Brain microvascular endothelial cell (primary cell): ENCODE results near the gene RRP12.
"Not testable (repeated sequence)": the region's sequence is repeated elsewhere in the genome, so short reads cannot be mapped to it uniquely, and the experiment has no call there.

ENCODE experiments used
- DNase-seq: peaks from one replicate; pipeline ENCODE4 v3.0.0-alpha.2; 2020
- H3K27ac ChIP-seq: fragments of 250-450 bp; sonication (Bioruptor Pico); 2 replicates; pipeline ENCODE4 v1.5.1; 2020; ENCODE audit warnings: mild to moderate bottlenecking, moderate library complexity
- H3K27me3 ChIP-seq: fragments of 250-450 bp; sonication (Bioruptor Pico); replicated peaks from 2 replicates; pipeline ENCODE4 v1.5.1; 2020; ENCODE audit warnings: mild to moderate bottlenecking
- H3K36me3 ChIP-seq: fragments of 250-450 bp; sonication (Bioruptor Pico); replicated peaks from 2 replicates; pipeline ENCODE4 v1.5.1; 2020; ENCODE audit warnings: mild to moderate bottlenecking
- H3K4me3 ChIP-seq: 2 replicates; pipeline ENCODE4 v1.5.1; 2011; ENCODE audit warnings: low read depth, mild to moderate bottlenecking, control low read depth, low read length, moderate library complexity
- in situ Hi-C: cut with HindIII; loops from 2 replicates; pipeline ENCODE4 v1.10.0; 2017; ENCODE audit warnings: low sequenced_read_pairs, low pct_ligation_motif_present
- TF ChIP-seq, protein P1 (sequence below): IDR thresholded peaks from 2 replicates; pipeline ENCODE4 v1.5.1; 2011; ENCODE audit warnings: low read depth, mild to moderate bottlenecking, moderate library complexity, low read length, control low read depth, inconsistent platforms; ENCODE audit errors: missing control alignments

RRP12 gene

DNA sequence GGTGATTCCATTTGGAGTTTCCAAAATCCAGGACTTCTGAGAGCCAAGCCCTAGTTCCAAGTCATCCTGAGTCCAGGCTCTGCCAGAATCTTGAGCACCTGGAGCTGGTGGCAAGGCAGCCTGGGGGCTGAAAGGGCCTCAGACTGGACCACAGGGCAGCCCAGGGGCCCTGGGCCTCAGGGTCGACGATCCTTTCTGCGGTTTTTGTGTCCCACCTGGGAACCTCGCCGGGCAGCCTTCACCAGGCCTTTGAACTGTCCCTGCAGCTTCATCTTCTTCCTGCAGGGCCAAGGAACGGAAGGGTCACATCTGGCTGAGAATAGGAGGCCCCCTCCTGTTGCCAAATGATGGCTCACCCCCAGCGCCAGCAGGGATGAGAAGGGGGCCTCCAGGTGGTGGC, 44.2 kb downstream of the RRP12 start:
- in situ Hi-C loops = no loop called here
- H3K27ac ChIP-seq = no peak overlapping the region
- no peaks in the 10 kb centered on the region for H3K27me3 ChIP-seq
- no peak for DNase-seq
- peaks cover 56% of the 10 kb centered on the region for H3K36me3 ChIP-seq
- TF ChIP-seq, protein P1, sequence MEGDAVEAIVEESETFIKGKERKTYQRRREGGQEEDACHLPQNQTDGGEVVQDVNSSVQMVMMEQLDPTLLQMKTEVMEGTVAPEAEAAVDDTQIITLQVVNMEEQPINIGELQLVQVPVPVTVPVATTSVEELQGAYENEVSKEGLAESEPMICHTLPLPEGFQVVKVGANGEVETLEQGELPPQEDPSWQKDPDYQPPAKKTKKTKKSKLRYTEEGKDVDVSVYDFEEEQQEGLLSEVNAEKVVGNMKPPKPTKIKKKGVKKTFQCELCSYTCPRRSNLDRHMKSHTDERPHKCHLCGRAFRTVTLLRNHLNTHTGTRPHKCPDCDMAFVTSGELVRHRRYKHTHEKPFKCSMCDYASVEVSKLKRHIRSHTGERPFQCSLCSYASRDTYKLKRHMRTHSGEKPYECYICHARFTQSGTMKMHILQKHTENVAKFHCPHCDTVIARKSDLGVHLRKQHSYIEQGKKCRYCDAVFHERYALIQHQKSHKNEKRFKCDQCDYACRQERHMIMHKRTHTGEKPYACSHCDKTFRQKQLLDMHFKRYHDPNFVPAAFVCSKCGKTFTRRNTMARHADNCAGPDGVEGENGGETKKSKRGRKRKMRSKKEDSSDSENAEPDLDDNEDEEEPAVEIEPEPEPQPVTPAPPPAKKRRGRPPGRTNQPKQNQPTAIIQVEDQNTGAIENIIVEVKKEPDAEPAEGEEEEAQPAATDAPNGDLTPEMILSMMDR = no peak
- no peak overlapping the region for H3K4me3 ChIP-seq

DNA sequence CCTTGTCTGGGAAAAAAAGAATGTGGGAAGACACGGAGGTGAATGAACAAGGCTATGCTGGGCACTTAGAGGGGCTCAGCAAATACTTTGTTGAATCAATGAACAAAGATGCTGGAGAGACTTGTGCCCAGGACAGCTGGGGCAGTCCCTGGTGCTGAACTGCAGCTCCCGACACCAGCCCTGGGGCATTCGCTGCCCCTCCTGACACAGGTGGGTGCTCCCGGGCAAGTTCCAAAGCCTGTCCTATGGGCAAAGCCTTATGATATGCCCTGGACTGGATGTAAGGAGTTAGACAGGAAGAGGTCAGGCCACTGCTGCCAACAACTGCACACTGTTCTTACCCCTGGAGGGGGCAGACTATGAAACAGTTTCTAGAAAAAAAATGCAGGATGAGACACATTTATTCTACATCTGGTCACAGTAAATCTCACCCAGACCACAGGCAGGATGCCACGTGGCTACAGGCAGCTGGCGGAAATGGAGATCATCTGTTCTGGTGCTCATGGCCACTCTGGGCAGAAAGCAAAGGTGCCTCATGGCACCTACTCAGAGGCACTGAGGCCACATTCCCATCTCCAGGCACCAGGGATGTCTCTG, 44.7 kb downstream of the RRP12 start:
- H3K4me3 ChIP-seq = no peak overlapping the region
- no peak overlapping the region for H3K27ac ChIP-seq
- DNase-seq = no peak
- peaks cover 57% of the 10 kb centered on the region for H3K36me3 ChIP-seq
- TF ChIP-seq, protein P1 = no peak
- in situ Hi-C loops = no loop called here
- no peaks in the 10 kb centered on the region for H3K27me3 ChIP-seq

DNA sequence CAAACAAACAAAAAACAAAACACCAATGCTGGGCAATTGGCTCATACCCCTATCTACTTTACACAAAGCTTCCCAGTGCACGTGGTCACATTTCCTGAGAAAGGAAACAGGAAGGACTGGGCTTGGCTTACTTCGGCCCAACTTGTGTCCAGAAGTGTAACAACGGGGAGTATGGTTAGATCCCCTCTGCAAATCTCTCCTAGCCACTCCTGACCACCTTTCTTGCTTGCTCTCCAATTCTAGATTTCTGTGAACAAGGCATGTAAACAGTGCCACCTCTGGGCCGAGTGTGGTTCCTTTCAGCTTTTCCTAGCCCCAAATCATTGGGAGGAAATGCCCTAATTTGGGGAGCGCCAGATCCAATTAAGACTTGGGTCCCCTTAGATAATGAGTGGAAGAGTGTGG, 45.6 kb downstream of the RRP12 start:
- Histone ChIP-seq H3K36me3 (peaks cover 53% of the 10 kb centered on the region), H3K27ac (no peak overlapping the region), H3K4me3 (no peak overlapping the region), H3K27me3 (no peaks in the 10 kb centered on the region)
- no peak for DNase-seq
- in situ Hi-C loops = no loop called here
- TF ChIP-seq, protein P1 = peak; percentile 49

DNA sequence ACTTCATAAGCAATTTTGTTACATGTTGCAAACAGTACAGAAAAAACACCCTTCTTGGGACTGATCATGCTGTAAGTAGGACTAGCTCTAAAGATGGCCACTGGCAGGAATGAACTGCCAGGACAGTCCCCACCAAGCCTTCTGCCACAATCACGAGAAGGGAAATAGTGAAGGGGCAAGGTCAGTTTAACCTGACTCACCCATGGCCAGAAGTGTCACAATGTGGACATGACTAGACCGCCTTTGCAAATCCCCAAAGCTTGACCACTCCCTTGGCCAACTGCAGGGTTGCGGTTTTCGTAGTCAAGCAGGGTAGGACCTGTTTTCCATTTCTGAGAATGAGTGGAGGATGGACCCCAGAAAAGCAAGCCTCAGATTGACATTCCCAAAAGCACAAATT, 47.2 kb downstream of the RRP12 start:
- Histone ChIP-seq H3K27me3 (no peaks in the 10 kb centered on the region), H3K4me3 (no peak overlapping the region), H3K27ac (no peak overlapping the region), H3K36me3 (peaks cover 42% of the 10 kb centered on the region)
- no peak for DNase-seq
- in situ Hi-C loops = no loop called here
- TF ChIP-seq, protein P1 = no peak

DNA sequence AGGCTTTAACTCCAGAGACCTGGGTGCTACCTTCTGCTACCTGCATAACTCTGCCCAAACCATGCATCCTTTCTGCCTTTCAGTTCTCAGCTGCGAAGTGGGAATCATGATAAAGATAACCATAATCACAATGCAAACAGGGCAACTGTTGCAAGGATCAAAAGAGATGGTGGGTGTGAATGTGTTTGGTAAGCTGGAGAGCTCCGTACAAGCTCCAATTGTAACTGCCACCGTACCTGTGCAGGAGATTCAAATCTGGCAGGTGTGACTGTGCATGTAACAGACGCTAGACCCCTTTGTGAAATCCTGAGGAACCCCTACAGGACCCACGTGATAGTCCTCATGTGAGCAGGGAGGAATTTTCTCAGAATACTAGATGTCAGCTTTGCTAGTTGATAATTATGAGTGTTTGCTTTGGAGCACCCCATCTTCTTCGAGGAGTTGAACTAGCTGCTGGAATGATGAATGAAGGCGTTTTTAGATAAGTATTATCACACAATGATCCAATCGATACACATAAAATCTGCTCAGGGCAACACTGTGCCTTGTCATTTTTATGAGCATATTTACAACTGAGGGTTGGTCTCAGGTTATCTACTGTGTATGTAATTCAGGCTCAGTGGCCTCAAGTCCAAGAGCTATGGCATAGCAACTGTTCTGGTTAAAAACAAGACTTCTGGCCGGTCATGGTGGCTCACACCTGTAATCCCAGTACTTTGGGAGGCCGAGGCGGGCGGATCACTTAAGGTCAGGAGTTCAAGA, 51.2 kb downstream of the RRP12 start:
- H3K36me3 ChIP-seq = peaks cover 12% of the 10 kb centered on the region
- no peak overlapping the region for H3K4me3 ChIP-seq
- H3K27me3 ChIP-seq = no peaks in the 10 kb centered on the region
- TF ChIP-seq, protein P1 = no peak
- in situ Hi-C loops = no loop called here
- no peak overlapping the region for H3K27ac ChIP-seq
- no peak for DNase-seq

DNA sequence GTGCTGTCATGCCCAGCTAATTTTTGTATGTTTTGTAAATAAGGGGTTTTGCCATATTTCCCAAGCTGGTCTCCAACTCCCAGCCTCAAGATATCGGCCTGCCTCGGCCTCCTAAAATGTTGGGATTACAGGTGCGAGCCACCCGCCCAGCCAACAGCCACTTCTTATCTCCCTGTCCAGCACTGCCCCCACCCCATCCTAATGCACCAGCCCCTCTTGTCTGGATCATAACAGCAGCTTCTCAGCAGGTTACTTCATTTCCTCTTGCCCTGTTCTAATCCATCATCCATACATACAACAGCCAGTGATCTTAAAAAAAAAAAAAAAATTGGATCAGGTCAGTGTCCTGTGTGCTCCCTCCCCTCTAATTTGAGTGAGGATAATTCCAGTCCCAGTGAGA, 53.8 kb downstream of the RRP12 start:
- Histone ChIP-seq H3K27me3 (no peaks in the 10 kb centered on the region), H3K27ac (no peak overlapping the region), H3K36me3 (peaks cover 5% of the 10 kb centered on the region), H3K4me3 (no peak overlapping the region)
- in situ Hi-C loops = no loop called here
- TF ChIP-seq, protein P1 = no peak
- no peak for DNase-seq

DNA sequence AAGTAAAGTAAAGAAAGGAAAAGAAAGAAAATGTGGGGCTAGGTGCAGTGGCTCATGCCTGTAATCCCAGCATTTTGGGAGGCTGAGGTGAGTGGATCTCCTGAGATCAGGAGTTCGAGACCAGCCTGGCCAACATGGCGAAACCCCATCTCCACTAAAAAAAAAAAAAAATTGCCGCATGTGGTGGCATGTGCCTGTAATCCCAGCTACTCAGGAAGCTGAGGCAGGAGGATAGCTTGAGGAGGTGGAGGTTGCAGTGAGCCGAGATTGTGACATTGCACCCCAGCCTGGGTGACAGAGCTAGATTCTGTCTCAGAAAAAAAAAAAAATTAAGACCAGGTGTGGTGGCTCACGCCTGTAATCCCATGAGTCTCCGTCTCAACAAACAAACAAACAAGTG, 57.5 kb downstream of the RRP12 start:
- H3K36me3 ChIP-seq, H3K4me3 ChIP-seq, in situ Hi-C loops, H3K27me3 ChIP-seq, DNase-seq, H3K27ac ChIP-seq: not testable (repeated sequence)
